Measurements from ENCODE around the gene SNX32.

Gene SNX32

DNA sequence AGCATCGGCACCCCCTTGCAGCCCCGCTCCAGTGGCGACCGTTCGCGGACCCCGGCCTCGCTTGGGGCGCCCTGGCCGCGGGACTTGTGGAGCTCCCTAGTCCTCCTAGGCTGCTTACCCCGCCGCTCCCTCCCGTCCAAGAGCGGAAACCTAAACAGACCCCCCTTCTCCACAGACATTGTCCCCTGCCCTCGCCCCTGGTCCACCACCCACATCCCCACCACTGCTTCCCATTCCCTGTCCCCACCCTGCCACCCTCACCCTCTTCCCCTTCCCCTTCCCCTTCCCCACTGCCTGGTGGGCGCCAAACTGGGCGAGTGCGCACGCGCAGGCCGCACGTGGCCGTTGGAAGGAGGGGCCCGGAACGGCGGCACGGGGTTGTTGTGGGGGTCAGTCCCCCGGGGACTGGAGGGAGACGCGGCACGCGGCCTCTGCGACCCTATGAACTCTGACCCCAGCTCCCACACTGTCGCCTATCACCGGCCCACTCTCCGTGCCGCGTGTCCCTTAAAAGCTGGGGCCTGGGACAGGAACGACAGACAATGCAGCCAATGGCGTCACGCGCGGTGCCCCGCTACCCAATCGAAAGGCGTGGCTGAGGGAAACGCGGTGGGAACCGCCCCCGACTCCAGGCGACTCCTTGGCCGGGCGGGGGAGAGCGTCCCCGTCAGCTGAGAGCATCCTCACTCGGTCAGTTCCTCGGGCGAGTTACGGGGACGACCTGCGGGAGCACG, at the start of gene SNX32:
SNX32 (plus strand) TSS at position 667 of the 734 bp plus-strand sequence. CDS start 103 bp downstream, outside the sequence.
- DNase-seq (ENCODE audit: low read depth in 2 of 2) = peak; percentile 92 to 95

DNA sequence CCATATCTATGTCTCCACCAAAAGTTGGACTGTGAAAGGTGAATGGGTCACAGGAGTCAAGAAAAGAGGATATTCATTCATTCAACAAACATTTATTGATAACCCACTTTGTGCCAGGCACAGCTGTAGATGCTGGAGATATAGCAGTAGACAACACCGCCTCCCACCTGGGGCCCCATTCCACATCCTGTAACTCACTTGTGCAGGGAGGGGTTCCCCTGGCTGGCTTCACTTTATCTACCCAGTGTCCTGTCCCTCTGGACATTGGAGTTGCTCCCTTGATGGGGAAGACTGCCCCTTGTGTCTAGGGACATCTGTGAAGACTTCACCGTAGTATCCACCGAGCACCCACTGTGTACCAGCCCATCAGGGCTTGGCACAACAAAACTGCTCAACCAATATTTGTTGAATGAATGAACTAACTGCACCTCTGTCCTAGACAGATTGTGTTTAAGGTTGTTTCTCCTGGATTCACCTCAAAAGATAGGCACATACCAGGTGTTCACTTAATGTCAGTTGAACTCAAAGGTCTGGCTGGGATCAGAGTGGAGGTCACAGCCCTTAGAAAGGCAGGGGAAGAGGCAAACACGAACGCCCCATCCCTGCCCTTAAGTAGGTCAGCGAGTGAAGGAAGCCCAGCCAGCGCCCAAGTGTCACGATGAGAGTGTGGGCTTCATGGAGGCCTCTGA, 48.3 kb upstream of the SNX32 start:
- DNase-seq (ENCODE audit: low read depth in 2 of 2) = no peak

DNA sequence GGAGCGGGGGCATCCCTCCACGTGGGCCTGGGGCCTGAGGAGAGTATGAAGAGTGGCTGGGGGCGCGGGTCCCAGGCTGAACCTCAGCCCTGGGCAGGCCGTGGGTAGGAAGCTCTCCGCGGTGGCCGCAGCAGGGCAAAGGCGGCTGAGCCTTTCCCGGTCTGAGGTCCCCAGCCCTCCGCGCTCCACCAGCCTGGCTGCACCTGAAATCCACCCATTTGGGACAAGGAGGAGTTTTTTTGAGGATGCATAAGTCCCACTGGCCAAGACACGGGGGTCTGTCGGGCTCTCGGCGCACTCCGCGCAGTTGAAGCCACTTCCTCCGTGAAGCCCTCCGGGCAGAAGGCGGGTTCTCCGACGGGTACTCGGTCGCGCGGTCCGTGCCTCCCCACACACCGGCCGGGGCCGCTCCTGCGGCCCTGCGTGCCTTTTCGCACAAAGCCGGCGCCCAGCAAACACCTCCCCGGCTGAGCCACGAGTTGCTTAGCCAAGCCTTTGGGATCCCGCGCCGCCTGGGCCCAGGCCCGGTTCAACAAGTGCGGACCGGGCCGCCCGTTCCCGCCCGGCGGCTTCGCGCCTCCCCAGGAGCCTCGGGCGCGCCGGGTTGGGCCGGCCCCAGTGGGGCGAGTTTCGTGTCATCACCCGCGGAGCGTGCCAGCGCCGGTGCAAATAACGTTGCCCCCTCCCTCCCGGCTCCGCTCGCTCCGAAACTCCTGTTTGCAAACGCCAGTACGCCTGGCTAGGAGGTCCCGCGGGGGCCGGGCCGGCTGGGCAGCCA, 47.6 kb upstream of the SNX32 start:
- DNase-seq (ENCODE audit: low read depth in 2 of 2) = no peak

DNA sequence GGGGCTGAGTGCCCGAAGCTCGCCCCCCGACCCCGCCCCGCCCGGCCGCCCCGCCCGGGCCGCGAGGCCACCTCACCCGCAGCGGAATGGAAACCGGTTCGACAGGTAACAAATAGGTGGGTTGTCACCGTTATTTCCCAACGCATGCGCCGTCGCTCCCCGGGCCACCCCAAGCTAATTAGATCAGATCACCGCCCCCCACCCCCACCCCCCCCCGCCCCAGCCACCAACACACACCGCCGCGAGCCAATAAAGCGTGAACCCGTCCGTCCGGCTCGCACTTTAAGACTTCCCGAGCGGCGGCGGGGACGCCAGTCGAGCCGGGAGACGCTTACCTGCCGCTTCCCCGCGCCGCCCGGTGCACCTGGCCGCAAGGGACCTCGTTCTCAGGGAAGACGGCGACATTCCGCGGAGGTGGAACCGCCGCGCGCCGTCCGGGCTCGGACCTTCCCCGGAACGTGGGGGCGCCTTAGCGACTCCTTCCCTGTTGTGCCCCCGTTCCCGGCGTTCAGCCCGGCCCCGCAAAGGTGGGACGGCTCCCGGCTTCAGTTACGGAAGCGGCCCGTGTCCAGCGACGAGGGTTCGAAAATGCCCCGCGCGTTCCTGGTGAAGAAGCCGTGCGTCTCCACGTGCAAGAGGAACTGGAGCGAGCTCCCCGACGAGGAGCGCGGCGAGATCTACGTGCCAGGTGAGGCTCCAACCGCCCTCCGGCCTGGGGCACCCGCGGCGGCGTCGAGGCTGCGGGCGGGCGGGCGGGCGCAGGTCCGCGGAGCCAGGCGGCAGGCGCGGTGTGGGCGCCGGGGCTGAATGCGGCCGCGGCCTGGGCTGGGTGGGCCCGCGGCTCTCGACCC, 46.8 kb upstream of the SNX32 start, which contains the start of gene OVOL1:
OVOL1 (plus strand) TSS at position 278 of the 851 bp plus-strand sequence; CDS start at position 589, 311 bp downstream.
- no peak for DNase-seq (ENCODE audit: low read depth in 2 of 2)

GRCh38 chr11:65787649-65788622, 45.8 kb upstream of the SNX32 start:
- no peak for DNase-seq (ENCODE audit: low read depth in 2 of 2)

DNA sequence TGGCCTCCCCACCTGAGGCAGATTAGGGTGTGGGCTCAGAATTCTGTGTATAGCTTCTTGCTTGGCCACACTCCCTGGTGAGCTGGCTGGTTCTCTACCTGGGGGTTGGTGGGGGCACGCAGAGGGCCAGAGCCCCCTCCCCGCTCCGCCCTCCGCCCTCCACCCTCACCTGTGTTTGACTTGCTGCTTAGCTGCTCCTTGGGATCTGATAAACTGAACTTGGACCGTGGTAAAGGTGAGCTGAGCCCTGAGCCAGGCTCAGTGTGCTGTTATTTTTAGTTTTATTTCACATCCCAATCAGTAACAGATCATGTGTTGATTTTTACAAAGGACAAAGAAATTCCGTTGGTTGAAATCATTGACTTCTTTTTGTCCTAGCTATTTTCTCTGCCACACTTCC, 44.9 kb upstream of the SNX32 start:
- no peak for DNase-seq (ENCODE audit: low read depth in 2 of 2)

DNA sequence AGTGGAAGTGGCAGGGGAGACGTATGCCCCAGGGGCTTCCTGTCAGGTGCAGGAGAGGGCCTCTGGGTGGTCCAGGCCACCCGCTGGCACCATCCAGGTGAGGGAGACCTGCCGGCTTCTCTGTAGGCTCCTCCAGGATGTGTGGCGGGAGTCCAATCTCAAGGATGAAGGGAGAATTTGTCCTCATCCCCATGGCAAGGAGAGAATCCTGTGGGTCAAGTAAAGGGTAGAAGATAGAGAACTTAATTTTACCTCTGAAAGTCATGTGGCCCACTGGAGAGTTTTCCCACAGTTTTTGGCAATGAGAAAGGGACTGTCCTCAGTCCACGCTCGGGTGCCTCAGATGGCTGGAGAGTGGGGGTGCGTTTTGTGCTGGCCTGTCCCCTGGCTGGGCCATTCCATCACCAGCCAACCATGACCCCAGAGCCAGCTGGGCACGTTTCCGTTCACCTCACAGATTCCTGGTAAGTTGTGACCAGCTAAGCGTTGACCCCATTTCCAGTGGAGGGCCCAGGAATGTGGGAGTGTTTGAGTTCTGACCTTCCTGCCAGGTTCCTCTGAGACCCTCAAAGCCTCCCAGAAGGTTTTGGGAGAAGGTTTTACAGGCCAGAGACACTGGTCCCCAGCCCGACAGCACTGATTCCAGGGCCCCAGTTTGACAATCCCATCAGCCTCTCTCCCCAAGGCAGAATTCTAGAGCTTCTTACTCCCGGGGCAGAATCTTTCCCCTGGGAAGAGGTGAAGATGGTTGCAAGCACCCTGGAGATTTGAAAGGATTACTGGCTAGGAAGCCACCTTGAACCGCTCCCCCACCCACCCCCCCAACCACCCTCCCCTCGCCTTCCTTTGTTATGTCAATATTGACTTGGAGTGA, 44.3 kb upstream of the SNX32 start:
- no peak for DNase-seq (ENCODE audit: low read depth in 2 of 2)

- no peak for DNase-seq (ENCODE audit: low read depth in 2 of 2)
These were observed 43.5 kb upstream of the SNX32 start for GRCh38 chr11:65790104-65790901.

DNA sequence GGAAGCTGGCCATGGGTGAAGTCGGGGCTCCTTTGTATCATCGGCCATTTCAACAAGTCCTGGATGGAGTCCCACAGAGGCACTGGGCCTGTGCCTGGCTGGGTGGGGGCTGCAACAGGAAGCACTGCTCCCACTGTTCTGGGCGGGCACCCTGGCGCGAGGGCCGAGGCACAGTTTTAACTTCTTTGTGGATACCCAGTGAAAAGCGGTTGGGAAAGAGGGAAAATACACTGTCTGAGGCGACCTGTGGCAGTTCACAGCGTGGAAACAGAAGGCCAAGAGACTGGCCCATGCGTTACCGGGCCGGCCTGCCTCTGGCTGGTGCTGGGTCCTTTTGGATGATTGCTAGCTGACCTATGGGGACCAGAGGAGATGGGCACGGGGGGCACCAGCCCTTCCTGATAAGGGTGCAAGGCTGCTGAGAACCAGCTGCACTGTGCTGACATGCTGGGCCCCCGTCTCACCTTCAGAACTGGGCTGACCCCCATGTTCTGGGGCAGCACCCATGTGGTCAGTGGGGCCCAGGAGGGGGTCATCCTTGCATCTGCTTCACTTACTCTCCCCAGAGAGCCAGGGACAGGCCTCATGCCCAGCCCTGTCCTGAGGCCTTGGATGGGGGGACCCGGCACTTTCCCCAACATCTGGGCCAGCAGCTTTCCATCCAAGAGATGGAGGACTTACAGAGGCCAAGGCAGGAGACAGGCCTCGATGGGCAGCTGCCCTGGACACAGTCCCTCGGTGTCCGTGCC, 42.7 kb upstream of the SNX32 start:
- no peak for DNase-seq (ENCODE audit: low read depth in 2 of 2)

- DNase-seq (ENCODE audit: low read depth in 2 of 2) = peak; percentile 49 to 78
These were observed 42.0 kb upstream of the SNX32 start for GRCh38 chr11:65791719-65792213.

GRCh38 chr11:65792456-65792855, 41.3 kb upstream of the SNX32 start:
- DNase-seq (ENCODE audit: low read depth in 2 of 2) = no peak

DNA sequence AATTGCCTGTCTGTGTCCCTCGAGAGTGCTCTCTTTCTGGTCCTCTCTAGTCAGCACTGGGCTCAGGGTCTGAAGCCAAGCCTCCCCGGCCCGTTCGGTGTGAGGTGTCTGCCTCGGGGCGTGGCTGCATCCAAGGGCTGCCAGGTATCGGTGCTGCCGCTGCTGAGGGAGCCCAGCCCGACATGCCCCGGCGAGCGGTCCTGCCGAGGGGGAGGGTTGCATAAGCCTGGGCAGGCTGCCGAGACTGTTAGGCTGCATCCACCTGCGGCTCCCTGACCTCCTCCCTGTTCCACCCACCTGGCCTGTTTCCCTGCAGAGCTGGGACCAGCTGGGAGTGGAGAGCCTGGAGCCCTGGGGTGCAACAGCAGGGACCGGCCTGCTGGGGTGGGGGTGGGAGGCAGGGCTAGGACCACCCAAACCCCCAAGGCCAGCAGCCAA, 40.6 kb upstream of the SNX32 start:
- DNase-seq (ENCODE audit: low read depth in 2 of 2) = no peak

DNA sequence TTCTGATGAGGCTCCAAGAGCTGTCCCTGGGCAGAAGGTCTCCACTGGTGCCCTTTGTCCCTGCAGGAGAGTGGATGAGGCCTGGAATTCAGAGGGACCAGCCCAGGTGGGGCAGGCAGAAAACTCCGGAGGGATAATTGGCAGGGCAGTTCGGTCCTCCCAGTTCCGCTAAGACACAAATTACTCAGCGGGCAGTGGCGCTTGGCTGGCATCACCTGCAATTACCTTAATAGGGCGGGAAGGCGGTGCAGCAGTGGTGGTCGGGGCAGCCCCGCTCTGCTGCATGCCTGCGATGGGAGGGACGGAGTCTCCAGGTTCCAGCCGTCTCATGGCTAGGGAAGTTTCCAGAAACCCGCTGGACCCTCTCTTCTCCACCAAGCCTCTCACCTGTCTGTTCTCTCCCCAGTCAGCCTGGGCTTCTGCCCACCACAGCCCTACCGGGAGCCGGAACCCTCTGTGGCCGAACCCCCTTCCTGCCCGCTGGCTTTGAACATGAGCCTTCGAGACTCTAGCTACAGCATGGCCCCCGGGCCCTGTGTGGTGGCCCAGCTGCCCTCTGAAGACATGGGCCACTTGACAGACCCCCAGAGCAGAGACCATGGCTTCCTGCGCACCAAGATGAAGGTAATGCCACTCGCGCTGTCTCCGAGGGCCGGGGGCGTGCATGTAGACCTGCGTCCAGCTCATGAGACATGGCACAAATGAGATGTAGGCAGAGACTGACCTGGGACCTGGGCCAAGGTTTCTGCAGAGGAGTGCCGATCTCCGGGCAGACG, 40.0 kb upstream of the SNX32 start:
- DNase-seq (ENCODE audit: low read depth in 2 of 2) = no peak

GRCh38 chr11:65794570-65795510, 38.9 kb upstream of the SNX32 start:
- no peak for DNase-seq (ENCODE audit: low read depth in 2 of 2)
